K562 treated with DMSO at 1 percent for 4 hours (cell line): Measurements from ENCODE around the gene CFHR1. TPM values are rescaled to one million over a fixed set of nuclear protein-coding genes. Genes with fewer than 3 reads are reported as not detected.

Experiments used
- total RNA-seq: library from RNA; unstranded; fragments of 300-600 nt; gene quantifications from 2 replicates; pipeline ENCODE4 v1.2.3, GENCODE V29; 2022; ENCODE audit not compliant: insufficient read depth

The CFHR1 gene
- total RNA-seq: not detected in 2 replicates

GRCh38 chr1:196819531-196819930, at the start of gene CFHR1:
Gene CFHR1 (plus strand): TSS chr1:196819731. CDS start chr1:196819845, 114 bp downstream.

DNA sequence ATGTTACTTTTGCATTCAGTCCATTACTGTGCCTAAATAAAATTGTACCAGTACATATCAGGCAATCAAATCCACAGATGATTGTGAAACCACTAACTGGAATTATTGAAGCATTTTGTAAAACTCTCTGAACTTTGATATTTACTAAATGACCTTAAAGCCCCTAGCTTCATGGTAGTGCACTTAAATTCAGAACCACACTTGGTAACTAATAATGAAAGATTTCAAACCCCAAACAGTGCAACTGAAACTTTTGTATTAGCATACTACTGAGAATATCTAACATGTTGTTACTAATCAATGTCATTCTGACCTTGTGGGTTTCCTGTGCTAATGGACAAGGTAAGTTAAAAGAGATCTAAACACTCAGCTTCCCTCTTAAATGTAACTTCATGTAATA, 44.9 kb upstream of the CFHR1 start, which contains the start of gene CFHR3:
Gene CFHR3, plus strand, starts transcription at position 238 of the 400 bp plus-strand sequence. Its CDS starts 47 bp downstream, at position 285.

Other genes with a start within 250 kb of the CFHR1 start
- 0.24 and 0.47 TPM in 2 replicates for gene KCNT2, start 211.3 kb upstream of the CFHR1 start, total RNA-seq
- gene CFH, start 167.7 kb upstream of the CFHR1 start, total RNA-seq: 63.0 and 84.9 TPM in 2 replicates
- gene CFHR3, start 44.9 kb upstream of the CFHR1 start, total RNA-seq: not detected in 2 replicates
- not detected in 2 replicates for gene CFHR4, start 68.3 kb downstream of the CFHR1 start, total RNA-seq
- gene CFHR2, start 124.0 kb downstream of the CFHR1 start, total RNA-seq: not detected in 2 replicates
- gene CFHR5, start 157.8 kb downstream of the CFHR1 start, total RNA-seq: not detected in 2 replicates
- 0.30 TPM in 1 of 2 replicates, not detected in the other for gene F13B, start 247.5 kb downstream of the CFHR1 start, total RNA-seq